Activated CD4-positive, alpha-beta T cell treated with anti-CD3 and anti-CD28 coated beads for 4 hours (primary cell): Measurements from ENCODE around the gene UCHL1.
"Not testable (repeated sequence)": the region's sequence is repeated elsewhere in the genome, so short reads cannot be mapped to it uniquely, and the experiment has no call there.

Experiments
- DNase-seq, 2 donors: peaks; one replicate each; pipeline ENCODE4 v3.0.0-alpha.2; 2020

Gene UCHL1

GRCh38 chr4:41294445-41295062, 37.8 kb downstream of the UCHL1 start:
- DNase-seq: no peak

DNA sequence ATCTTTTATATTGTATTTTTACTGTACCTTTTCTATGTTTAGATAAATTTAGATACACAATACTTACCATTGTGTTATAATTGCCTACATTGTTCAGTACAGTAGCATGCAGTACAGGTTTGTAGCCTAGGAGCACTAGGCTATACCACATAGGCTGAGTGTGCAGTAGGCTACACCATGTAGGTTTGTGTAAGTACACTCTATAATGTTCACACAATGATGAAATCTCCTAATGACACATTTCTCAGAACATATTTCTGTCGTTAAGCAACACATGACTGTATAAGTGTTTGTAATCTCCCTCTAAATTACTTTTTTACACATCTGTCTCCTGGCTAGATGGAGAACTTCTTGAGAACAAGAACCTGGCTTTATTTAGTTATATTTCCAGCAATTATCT, 40.3 kb downstream of the UCHL1 start:
- DNase-seq: no peak

DNA sequence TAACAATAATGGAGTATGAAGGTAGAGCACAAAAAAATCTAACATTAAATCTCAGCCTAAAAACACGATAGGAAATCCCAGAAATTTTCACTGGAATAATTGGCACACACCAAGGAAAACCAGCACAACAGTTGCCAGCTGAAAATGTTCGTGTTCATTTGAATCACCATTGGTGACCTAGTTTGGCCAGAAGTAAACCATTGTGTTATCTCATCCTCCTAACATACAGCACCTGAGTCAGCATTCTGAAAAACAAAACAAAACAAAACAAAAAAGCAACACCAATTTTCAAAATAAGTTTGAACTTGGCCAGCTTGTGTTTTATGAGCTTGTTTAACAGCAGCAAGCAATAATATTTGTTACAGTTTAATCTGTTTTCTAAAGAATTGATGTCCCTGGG, 41.1 kb downstream of the UCHL1 start:
- DNase-seq: no peak

GRCh38 chr4:41299486-41299885, 42.8 kb downstream of the UCHL1 start:
- no peak for DNase-seq

DNA sequence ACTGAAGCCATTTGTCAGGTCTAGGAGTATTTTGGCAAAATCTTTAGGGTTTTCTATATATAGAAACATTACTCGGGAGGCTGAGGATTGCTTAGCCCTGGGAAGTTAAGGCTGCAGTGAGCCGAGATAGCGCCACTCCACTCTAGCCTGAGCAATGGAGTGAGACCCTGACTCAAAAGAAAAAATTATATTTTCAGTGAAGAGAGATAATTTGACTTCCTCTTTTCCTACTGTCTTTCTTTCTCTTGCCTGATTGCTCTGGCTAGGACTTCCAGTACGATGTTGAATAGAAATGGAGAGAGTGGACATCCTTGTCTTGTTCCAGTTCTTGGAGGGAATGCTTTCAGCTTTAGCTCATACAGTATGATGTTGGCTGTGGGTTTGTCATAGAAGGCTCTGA, 44.4 kb downstream of the UCHL1 start:
- no peak for DNase-seq

DNA sequence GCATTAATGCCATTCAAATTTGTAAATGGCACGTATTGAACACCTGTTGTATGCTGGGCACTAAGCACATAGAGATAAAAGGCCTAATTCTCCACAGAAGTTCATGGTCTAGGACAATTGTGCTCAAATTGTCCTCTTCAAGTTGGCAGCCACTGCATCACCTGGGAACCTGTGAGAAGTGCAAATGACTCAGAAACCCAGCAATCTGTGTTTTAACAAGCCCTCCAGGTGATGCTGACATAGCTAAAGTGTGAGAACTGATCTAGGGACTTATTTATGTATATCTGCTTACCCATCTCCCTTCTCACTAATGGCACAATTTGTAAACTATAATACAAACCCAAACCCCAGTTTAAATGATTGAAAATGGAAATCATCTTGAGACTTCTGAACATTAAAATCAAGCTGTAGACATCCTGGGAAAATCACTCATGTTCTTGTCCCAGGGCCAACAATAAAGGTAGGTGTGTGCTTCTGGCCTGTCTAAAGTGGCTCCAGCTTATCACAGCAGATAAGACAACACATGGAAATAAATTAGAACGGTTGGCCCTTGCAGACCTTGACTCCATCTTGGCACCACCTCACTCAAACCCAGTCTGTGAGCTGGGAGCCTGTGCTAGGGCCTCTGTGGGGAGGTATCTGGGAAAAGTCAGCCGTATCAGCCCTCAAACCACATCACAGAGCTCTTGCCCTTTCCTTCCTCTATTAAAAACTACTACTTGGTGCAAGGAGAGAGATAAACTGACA, 46.8 kb downstream of the UCHL1 start:
- DNase-seq: no peak

GRCh38 chr4:41304221-41304620, 47.5 kb downstream of the UCHL1 start:
- no peak for DNase-seq

DNA sequence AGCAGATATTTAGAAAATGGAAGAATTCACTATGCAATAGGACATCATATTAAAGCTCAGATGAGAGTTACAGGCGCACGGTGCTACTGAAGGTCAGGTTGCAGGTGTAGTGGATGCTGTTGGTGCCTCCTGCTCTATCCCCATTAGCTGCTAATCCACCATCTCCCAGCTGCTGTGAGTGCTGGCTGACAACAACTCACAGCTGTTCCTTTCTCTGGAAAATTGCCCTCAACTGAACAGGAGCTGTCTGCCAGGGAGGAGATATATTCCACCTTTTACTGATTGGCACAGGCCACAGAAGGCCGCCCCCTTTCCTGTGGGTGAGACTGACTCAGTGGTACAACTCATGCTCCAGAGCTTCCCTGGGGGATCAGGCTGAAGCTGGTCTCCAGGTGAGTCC, 48.7 kb downstream of the UCHL1 start:
- DNase-seq: no peak

- no peak for DNase-seq
These were observed 50.9 kb downstream of the UCHL1 start for GRCh38 chr4:41307638-41308037.

- no peak for DNase-seq
These were observed 51.7 kb downstream of the UCHL1 start for GRCh38 chr4:41308398-41308797.

GRCh38 chr4:41315426-41315825, 58.7 kb downstream of the UCHL1 start:
- not testable (repeated sequence) for DNase-seq

DNA sequence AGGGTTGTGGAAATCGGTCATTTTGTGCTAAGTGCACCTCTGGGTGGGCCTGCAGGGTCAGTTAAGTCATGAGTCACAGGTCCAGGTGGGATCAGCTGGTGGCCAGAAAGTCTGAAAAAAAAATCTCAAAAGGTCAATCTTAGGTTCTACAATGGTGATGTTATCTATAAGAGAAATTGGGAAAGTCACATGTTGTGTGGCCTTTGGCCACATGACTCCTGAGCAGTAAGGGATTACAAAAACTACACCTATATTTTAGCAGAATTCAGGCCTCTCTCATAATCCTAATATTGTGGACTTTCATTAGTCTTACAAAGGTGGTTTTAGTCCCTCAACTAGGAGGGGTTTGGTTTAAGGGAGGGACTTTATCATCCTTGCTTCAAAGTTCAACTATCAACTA, 59.1 kb downstream of the UCHL1 start:
- no peak for DNase-seq
